Erythroblast (primary cell): ENCODE results near the gene SPATA6L.

Experiments used
- DNase-seq, 2 experiments: peaks; one replicate each; lab custom pipeline; 2025; lab: John Stamatoyannopoulos, UW
- GATA1 ChIP-seq: IDR thresholded peaks from 2 replicates; pipeline ENCODE4 v1.6.1; 2011; ENCODE audit warnings: low read depth, mild to moderate bottlenecking, control low read depth, low read length, moderate library complexity
- POLR2A ChIP-seq: IDR thresholded peaks from 2 replicates; pipeline ENCODE4 v1.6.1; 2011; ENCODE audit warnings: mild to moderate bottlenecking, low read length

Gene SPATA6L

DNA sequence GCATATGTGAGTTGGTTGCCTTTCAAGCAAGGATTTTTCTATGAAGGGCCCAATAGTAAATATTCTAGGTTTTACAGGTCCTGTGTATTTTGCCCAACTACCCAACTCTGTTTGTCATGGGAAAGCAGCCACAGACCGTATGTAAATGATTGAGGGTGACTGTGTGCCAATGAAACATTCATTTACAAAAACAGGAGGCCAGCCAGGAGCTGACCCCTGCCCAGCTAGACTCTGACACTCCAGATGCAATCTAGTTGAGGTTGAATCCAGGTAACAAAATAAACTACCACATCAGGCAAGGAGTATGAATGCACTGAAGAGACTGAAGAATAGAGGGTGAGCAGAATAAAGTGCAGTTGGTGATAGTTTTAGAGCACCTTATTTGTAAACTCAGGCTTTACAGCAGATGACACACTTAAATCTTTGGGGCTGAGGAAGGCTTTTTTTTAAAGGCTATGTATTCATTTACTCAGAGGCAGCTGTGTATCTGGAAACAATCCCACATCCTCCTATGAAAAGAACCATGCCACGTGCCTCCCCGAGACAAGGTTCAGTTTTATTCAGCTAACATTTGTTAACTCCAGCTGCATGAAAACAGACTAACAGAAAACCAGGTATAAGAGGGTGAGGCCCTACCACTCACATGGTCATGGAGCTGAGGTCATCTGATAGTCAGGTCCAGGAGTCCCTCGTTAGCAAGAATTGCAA is 115.3 kb downstream of the SPATA6L start:
- TF ChIP-seq GATA1 = no peak
- no peak for TF ChIP-seq POLR2A
- DNase-seq = no peak

DNA sequence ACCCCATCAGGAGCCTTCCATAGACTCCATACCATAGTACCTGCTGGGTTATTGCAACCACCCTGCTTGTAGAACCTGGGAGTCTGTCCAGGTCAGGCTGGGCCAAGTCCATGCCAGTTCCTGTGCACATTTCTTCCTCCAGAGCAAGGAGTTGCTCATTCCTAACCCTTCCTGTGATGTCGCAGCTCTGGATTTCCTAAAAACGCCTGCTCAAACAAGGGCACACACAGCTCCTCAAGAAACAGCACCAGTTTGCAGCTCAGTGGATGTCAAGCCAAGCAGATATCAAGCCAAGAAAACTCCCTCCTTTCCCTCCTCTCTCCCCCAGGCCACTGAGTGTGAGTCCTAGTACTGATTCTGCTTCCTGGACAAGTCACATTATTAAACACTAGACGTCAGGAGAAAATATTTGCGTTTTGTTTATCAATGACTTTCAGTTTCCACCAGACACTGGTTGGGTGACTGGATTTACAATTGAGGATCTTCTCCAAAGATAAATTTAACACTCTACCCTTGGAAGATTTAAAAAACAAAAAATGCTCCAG is 116.5 kb downstream of the SPATA6L start:
- TF ChIP-seq GATA1 = no peak
- no peak for TF ChIP-seq POLR2A

DNA sequence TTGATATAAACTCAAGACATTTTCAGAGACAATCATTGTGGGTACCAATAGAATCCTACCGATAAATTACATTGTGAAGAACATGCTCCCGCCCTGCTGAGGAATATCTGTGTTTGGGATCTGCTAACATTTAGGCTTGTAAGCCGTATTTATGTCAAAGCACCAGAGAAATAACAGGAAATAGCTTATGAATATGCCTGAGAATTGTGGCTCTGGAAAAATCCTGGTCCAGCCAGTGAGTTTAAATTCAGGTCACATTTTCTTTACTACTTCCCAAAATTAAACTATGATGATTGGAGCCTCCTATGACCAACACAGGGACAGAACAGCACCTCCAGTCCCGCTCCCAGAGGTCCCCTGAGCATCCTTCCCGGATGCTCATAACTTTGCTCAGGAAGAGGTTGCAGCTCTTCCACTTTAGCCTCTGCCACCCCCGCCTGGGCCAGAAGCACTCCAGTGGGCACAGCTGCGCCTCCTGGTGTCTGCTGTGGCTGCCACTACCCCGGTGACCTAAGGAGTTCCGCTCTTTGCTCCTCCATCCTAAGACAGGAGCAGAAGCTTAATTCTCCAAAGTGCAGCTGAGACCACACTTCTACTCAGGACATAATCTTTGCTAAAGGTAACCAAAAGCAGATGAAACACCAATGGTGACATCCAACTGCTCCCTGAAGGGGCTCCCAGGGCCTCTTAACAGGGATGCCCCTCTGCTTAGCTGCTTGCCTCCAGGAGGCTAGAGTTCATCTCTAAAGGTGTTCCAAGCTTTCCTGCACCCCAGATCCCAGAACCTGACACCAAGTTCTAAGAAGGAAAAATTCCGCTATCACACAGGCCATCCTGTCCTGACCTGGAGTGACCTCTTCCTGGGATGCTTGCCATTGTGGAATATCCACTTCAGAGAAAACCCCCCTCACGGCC is 117.2 kb downstream of the SPATA6L start:
- peak in 1 of 2 experiments; percentile 20 for DNase-seq
- TF ChIP-seq GATA1 = no peak
- no peak for TF ChIP-seq POLR2A

More for the DNA sequence above, 116.5 kb downstream of the SPATA6L start:
- DNase-seq = no peak
